OCI-LY1 (cell line): ENCODE measurements around the gene SMIM22.
"Not testable (repeated sequence)": the region's sequence is repeated elsewhere in the genome, so short reads cannot be mapped to it uniquely, and the experiment has no call there.

Experiments
- H2AFZ ChIP-seq: fragments of 200-600 bp; sonication (generic), shearing (Covaris generic); 2 replicates; pipeline ENCODE4 v1.6.0; 2014; ENCODE audit warnings: antibody characterized with exemption, mild to moderate bottlenecking, low read length
- H3F3A ChIP-seq: fragments of 200-600 bp; sonication (generic), shearing (Covaris generic); 2 replicates; pipeline ENCODE4 v1.6.0; 2014; ENCODE audit warnings: mild to moderate bottlenecking, antibody characterized with exemption, low read length, moderate library complexity; ENCODE audit not compliant: insufficient read depth
- H3K27ac ChIP-seq: fragments of 200-600 bp; sonication (generic); 2 replicates; pipeline ENCODE4 v1.5.1; 2014; ENCODE audit warnings: low read length, mixed run types, mild to moderate bottlenecking, low read depth; ENCODE audit not compliant: poor library complexity, severe bottlenecking
- H3K27me3 ChIP-seq: fragments of 200-600 bp; sonication (generic); 2 replicates; pipeline ENCODE4 v1.6.0; 2014; ENCODE audit warnings: antibody characterized with exemption, mild to moderate bottlenecking, low read length, moderate library complexity; ENCODE audit not compliant: insufficient read depth
- H3K36me3 ChIP-seq: fragments of 200-600 bp; sonication (generic); 2 replicates; pipeline ENCODE4 v1.6.1; 2014; ENCODE audit warnings: mild to moderate bottlenecking, antibody characterized with exemption, low read length, moderate library complexity, mixed read lengths; ENCODE audit not compliant: insufficient read depth
- H3K4me1 ChIP-seq: fragments of 200-600 bp; sonication (generic); 2 replicates; pipeline ENCODE4 v1.5.1; 2014; ENCODE audit warnings: mild to moderate bottlenecking, low read length, moderate library complexity; ENCODE audit not compliant: insufficient read depth, severe bottlenecking
- H3K4me2 ChIP-seq: fragments of 200-600 bp; sonication (generic), shearing (Covaris generic); 2 replicates; pipeline ENCODE4 v1.6.1; 2014; ENCODE audit warnings: low read length
- H3K4me3 ChIP-seq: fragments of 200-600 bp; sonication (generic); 2 replicates; pipeline ENCODE4 v1.5.1; 2014; ENCODE audit warnings: low read length, low read depth, mild to moderate bottlenecking, mixed read lengths; ENCODE audit not compliant: poor library complexity, severe bottlenecking
- H3K79me2 ChIP-seq: fragments of 200-600 bp; shearing (Covaris generic); 2 replicates; pipeline ENCODE4 v1.6.1; 2016; ENCODE audit warnings: mixed run types, low read length, mixed read lengths; ENCODE audit not compliant: insufficient read depth
- H3K9ac ChIP-seq: fragments of 200-600 bp; sonication (generic), shearing (Covaris generic); 2 replicates; pipeline ENCODE4 v1.6.1; 2014; ENCODE audit warnings: mild to moderate bottlenecking, low read length, mixed read lengths
- H3K9me2 ChIP-seq: fragments of 200-600 bp; sonication (generic), shearing (Covaris generic); 2 replicates; pipeline ENCODE4 v1.6.1; 2014; ENCODE audit warnings: low read depth, mild to moderate bottlenecking, low read length, mixed read lengths
- H3K9me3 ChIP-seq: fragments of 200-600 bp; shearing (Covaris generic); 2 replicates; pipeline ENCODE4 v1.6.1; 2014; ENCODE audit warnings: low read length, mixed read lengths
- H4K20me1 ChIP-seq: fragments of 200-600 bp; sonication (generic), shearing (Covaris generic); 2 replicates; pipeline ENCODE4 v1.6.0; 2016; ENCODE audit warnings: mild to moderate bottlenecking, low read length; ENCODE audit not compliant: insufficient read depth
- CTCF ChIP-seq: fragments of 200-600 bp; sonication (generic), shearing (Covaris generic); IDR thresholded peaks from 2 replicates; pipeline ENCODE4 v1.5.1; 2017; ENCODE audit warnings: mild to moderate bottlenecking, antibody characterized with exemption, low read length, moderate library complexity, mixed read lengths
- EZH2 ChIP-seq: fragments of 200-600 bp; sonication (generic), shearing (Covaris generic); IDR thresholded peaks from 2 replicates; pipeline ENCODE4 v1.8.0; 2017; ENCODE audit warnings: borderline replicate concordance, mixed run types, mild to moderate bottlenecking, antibody characterized with exemption, low read length, moderate library complexity, mixed read lengths

Gene SMIM22

DNA sequence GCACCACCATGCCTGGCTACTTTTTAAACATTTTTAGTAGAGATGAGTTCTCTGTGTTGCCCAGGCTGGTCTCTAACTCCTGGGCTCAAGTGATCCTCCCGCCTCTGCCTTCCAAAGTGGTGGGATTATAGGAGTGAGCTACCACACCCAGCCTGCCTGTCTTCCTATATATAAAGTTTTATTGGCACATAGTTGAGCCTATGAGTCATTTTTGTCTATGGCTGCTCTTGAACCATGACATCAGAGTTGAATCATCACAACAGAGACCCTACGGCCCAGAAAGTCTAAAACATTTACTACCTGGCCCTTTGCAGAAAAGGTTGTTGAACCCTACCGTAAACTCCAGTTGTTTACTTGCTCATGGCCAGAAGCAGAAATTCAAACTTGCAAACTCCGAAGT is 14.9 kb upstream of the SMIM22 start:
- Histone ChIP-seq H3K4me2 (no peak overlapping the region), H3K4me1 (no peaks in the 10 kb centered on the region), H3K9me3 (no peaks in the 10 kb centered on the region), H3K27ac (no peak overlapping the region), H4K20me1 (no peaks in the 10 kb centered on the region), H3K4me3 (no peak overlapping the region), H3K79me2 (no peaks in the 10 kb centered on the region), H2AFZ (no peak overlapping the region), H3K9ac (no peak overlapping the region), H3K36me3 (no peaks in the 10 kb centered on the region), H3K9me2 (no peaks in the 10 kb centered on the region), H3K27me3 (peaks cover 7% of the 10 kb centered on the region; the same call in 1 of the 2 replicates), H3F3A (no peaks in the 10 kb centered on the region)
- TF ChIP-seq CTCF (no peak), EZH2 (no peak)

GRCh38 chr16:4783251-4783950 is 11.8 kb upstream of the SMIM22 start:
- H4K20me1 ChIP-seq, result no peaks in the 10 kb centered on the region
- no peaks in the 10 kb centered on the region for H3F3A ChIP-seq
- no peak overlapping the region for H3K9ac ChIP-seq
- no peaks in the 10 kb centered on the region for H3K4me1 ChIP-seq
- H3K9me2 ChIP-seq, result no peaks in the 10 kb centered on the region
- H3K36me3 ChIP-seq, result no peaks in the 10 kb centered on the region
- H3K9me3 ChIP-seq, result no peaks in the 10 kb centered on the region
- no peak overlapping the region for H2AFZ ChIP-seq
- TF ChIP-seq EZH2, result no peak
- TF ChIP-seq CTCF, result no peak
- peaks cover 7% of the 10 kb centered on the region; the same call in 1 of the 2 replicates for H3K27me3 ChIP-seq
- no peak overlapping the region for H3K27ac ChIP-seq
- H3K79me2 ChIP-seq, result no peaks in the 10 kb centered on the region
- H3K4me2 ChIP-seq, result no peak overlapping the region
- no peak overlapping the region for H3K4me3 ChIP-seq

DNA sequence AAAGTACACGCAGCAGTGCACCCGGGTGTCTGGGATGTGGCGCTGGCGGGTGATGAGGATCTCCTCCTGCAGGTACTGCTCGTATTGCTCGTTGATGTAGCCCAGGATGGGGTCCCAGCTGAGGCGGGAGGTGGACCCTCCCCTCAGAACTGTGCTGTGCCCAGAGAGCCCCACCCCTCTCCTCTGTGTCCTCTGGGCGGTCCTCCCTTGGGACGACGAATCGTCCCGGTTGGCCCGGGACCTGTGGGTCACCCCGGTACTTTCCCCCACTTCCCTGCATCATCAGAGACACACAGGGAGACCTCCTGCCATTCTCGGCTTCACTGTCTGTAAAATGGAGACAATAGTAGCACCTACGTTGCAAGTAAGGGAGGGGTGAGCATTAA is 11.2 kb upstream of the SMIM22 start:
- H3K79me2 ChIP-seq, result no peaks in the 10 kb centered on the region
- no peak overlapping the region for H3K4me3 ChIP-seq
- no peak overlapping the region for H2AFZ ChIP-seq
- H3K27ac ChIP-seq, result no peak overlapping the region
- peaks cover 3% of the 10 kb centered on the region for H3K4me1 ChIP-seq
- no peaks in the 10 kb centered on the region for H3K36me3 ChIP-seq
- TF ChIP-seq CTCF, result no peak
- TF ChIP-seq EZH2, result no peak
- no peaks in the 10 kb centered on the region for H3K9me3 ChIP-seq
- no peaks in the 10 kb centered on the region for H3F3A ChIP-seq
- H3K9me2 ChIP-seq, result no peaks in the 10 kb centered on the region
- H4K20me1 ChIP-seq, result no peaks in the 10 kb centered on the region
- H3K9ac ChIP-seq, result no peak overlapping the region
- peaks cover 7% of the 10 kb centered on the region; the same call in 1 of the 2 replicates for H3K27me3 ChIP-seq
- no peak overlapping the region for H3K4me2 ChIP-seq

- H3K4me1 ChIP-seq, H2AFZ ChIP-seq, H3K27ac ChIP-seq, H3K9ac ChIP-seq, H3K4me3 ChIP-seq, H3F3A ChIP-seq, H3K9me3 ChIP-seq, H3K36me3 ChIP-seq, H3K9me2 ChIP-seq, H3K27me3 ChIP-seq, H3K79me2 ChIP-seq, H4K20me1 ChIP-seq, H3K4me2 ChIP-seq: not testable (repeated sequence)
Measured at GRCh38 chr16:4784444-4784987, 10.7 kb upstream of the SMIM22 start.
